Panc1 (cell line): ENCODE results near the gene CDH23.

Experiments used
- CTCF ChIP-seq: fragments of 450-650 bp; IDR thresholded peaks from 2 replicates; pipeline ENCODE4 v1.5.1; 2017; ENCODE audit warnings: mild to moderate bottlenecking
- POLR2AphosphoS5 ChIP-seq: IDR thresholded peaks from 2 replicates; pipeline ENCODE4 v1.6.1; 2012; ENCODE audit warnings: mild to moderate bottlenecking, low read depth, low read length, moderate library complexity
- REST ChIP-seq, 2 experiments: IDR thresholded peaks; 2 replicates each; pipeline ENCODE4 v1.6.1; 2011 to 2012; ENCODE audit warnings: low read depth in 2 of 2, control low read depth in 1 of 2, low read length in 1 of 2, mild to moderate bottlenecking in 1 of 2, moderate library complexity in 1 of 2; ENCODE audit not compliant: insufficient read depth in 1 of 2
- SIN3A ChIP-seq: IDR thresholded peaks from 2 replicates; pipeline ENCODE4 v1.6.1; 2012; ENCODE audit warnings: low read depth, mild to moderate bottlenecking, low read length, moderate library complexity, borderline replicate concordance; ENCODE audit not compliant: insufficient read depth
- TCF7L2 ChIP-seq: IDR thresholded peaks from 2 replicates; pipeline ENCODE4 v1.6.1; 2011; ENCODE audit warnings: mild to moderate bottlenecking, low read depth, low read length, inconsistent platforms

GRCh38 chr10:71736570-71736952 is 339.8 kb downstream of the CDH23 start:
- no peak for TF ChIP-seq CTCF
- no peak for TF ChIP-seq POLR2AphosphoS5
- TF ChIP-seq REST (IDR thresholded peaks at IDR 0.05; ENCODE audit: insufficient read depth in 1 of 2, low read depth in 2 of 2, low read length in 1 of 2), result no peak
- no peak for TF ChIP-seq SIN3A
- TF ChIP-seq TCF7L2, result no peak
